ENCODE measurements around the gene USP50.
"Not testable (repeated sequence)": the region's sequence is repeated elsewhere in the genome, so short reads cannot be mapped to it uniquely, and the experiment has no call there.

Gene USP50

GRCh38 chr15:50503144-50503543 is 43.3 kb downstream of the USP50 start:
- no peak for DNase-seq (ENCODE audit: low read depth)

GRCh38 chr15:50501815-50502214 is 44.7 kb downstream of the USP50 start:
- no peak for DNase-seq (ENCODE audit: low read depth)

GRCh38 chr15:50500352-50500751 is 46.1 kb downstream of the USP50 start:
- no peak for DNase-seq (ENCODE audit: low read depth)

- no peak for DNase-seq (ENCODE audit: low read depth)
Measured at GRCh38 chr15:50496692-50497091, 49.8 kb downstream of the USP50 start.

GRCh38 chr15:50494547-50494946 is 51.9 kb downstream of the USP50 start:
- not testable (repeated sequence) for DNase-seq (ENCODE audit: low read depth)

GRCh38 chr15:50493625-50494024 is 52.8 kb downstream of the USP50 start:
- no peak for DNase-seq (ENCODE audit: low read depth)

- no peak for DNase-seq (ENCODE audit: low read depth)
Measured at GRCh38 chr15:50487287-50487686, 59.2 kb downstream of the USP50 start.

- no peak for DNase-seq (ENCODE audit: low read depth)
Measured at GRCh38 chr15:50485389-50485788, 61.1 kb downstream of the USP50 start.

GRCh38 chr15:50484781-50485180 is 61.7 kb downstream of the USP50 start:
- no peak for DNase-seq (ENCODE audit: low read depth)

GRCh38 chr15:50476143-50476542 is 70.3 kb downstream of the USP50 start:
- no peak for DNase-seq (ENCODE audit: low read depth)

GRCh38 chr15:50471072-50471471 is 75.4 kb downstream of the USP50 start:
- no peak for DNase-seq (ENCODE audit: low read depth)

GRCh38 chr15:50463423-50464358 is 82.8 kb downstream of the USP50 start:
- peak; percentile 34 for DNase-seq (ENCODE audit: low read depth)

- no peak for DNase-seq (ENCODE audit: low read depth)
Measured at GRCh38 chr15:50458348-50459112, 87.9 kb downstream of the USP50 start.

GRCh38 chr15:50452927-50453326 is 93.5 kb downstream of the USP50 start:
- no peak for DNase-seq (ENCODE audit: low read depth)
